Endothelial cell of umbilical vein (primary cell): ENCODE data around the gene LRRTM3. TPM values are rescaled to one million over a fixed set of nuclear protein-coding genes. Genes with fewer than 3 reads are reported as not detected.

Source experiments
- BruUV-seq: library from RNA; stranded (reverse); fragments of 400-500 nt; replicated peaks from 2 replicates; lab custom pipeline; 2021; lab: Mats Ljungman, UMichigan
- CTCF ChIA-PET: fragments of 300-600, 350-600 bp; sonication (Branson Sonifier 250); formaldehyde crosslinking; loops from one replicate; lab custom pipeline; 2021; ENCODE audit warnings: antibody characterized with exemption, inconsistent platforms; lab: Charles Lee
- POLR2A ChIA-PET: fragments of 300-600, 350-600 bp; sonication (Branson Sonifier 250); formaldehyde crosslinking; loops from one replicate; lab custom pipeline; 2021; ENCODE audit warnings: antibody characterized with exemption, inconsistent platforms; lab: Charles Lee
- DNase-seq: peaks from one replicate; pipeline ENCODE4 v3.0.0-alpha.2; 2011; ENCODE audit warnings: low read depth, low spot score
- FAIRE-seq: peaks from 2 replicates; lab custom pipeline; 2011; peaks lifted over from hg19 to GRCh38; lab: Jason Lieb, UNC
- H2AFZ ChIP-seq: 2 replicates; pipeline ENCODE4 v1.6.0; 2012; ENCODE audit warnings: low read depth, low read length, control low read depth, inconsistent platforms
- H3K27ac ChIP-seq: 2 replicates; pipeline ENCODE4 v1.5.1; 2011; ENCODE audit warnings: low read depth, mild to moderate bottlenecking, control low read depth, low read length, moderate library complexity; ENCODE audit not compliant: insufficient read depth
- H3K27me3 ChIP-seq, 2 experiments: 2 replicates each; pipeline versions ENCODE4 v1.6.0 to v1.6.1; 2011; ENCODE audit warnings: low read length in 2 of 2, mixed read lengths in 1 of 2; ENCODE audit not compliant: control insufficient read depth in 2 of 2, insufficient read depth in 2 of 2
- H3K36me3 ChIP-seq, 2 experiments: 2 replicates in 1 of 2; 3 replicates in 1 of 2; pipeline ENCODE4 v1.5.1; 2011; ENCODE audit warnings: low read length in 2 of 2, mild to moderate bottlenecking in 1 of 2, moderate library complexity in 1 of 2; ENCODE audit not compliant: control insufficient read depth in 2 of 2, insufficient read depth in 2 of 2; ENCODE audit errors: extremely low read depth in 1 of 2
- H3K4me1 ChIP-seq: 3 replicates; pipeline ENCODE4 v1.5.1; 2011; ENCODE audit warnings: mild to moderate bottlenecking, low read length; ENCODE audit not compliant: control insufficient read depth, insufficient read depth; ENCODE audit errors: extremely low read depth
- H3K4me2 ChIP-seq: 2 replicates; pipeline ENCODE4 v1.6.1; 2011; ENCODE audit warnings: low read length, control low read depth, mixed read lengths; ENCODE audit not compliant: insufficient read depth
- H3K4me3 ChIP-seq, 3 experiments: fragments of 200-600 bp in 1 of 3; sonication (generic), shearing (Covaris generic) in 1 of 3; replicated peaks in 1 of 3; 2 replicates each; pipeline ENCODE4 v1.5.1; 2011 to 2016; ENCODE audit warnings: control low read depth in 3 of 3, low read length in 3 of 3, mild to moderate bottlenecking in 2 of 3, inconsistent platforms in 1 of 3, low read depth in 1 of 3, moderate library complexity in 1 of 3; ENCODE audit not compliant: insufficient read depth in 1 of 3
- H3K79me2 ChIP-seq: 2 replicates; pipeline ENCODE4 v1.6.0; 2012; ENCODE audit warnings: low read length, inconsistent platforms; ENCODE audit not compliant: control insufficient read depth, insufficient read depth
- H3K9ac ChIP-seq: replicated peaks from 2 replicates; pipeline ENCODE3; 2011; ENCODE audit warnings: low read length, control low read depth; ENCODE audit not compliant: insufficient read depth; ENCODE audit errors: extremely low read depth
- H3K9me1 ChIP-seq: replicated peaks from 3 replicates; pipeline ENCODE4 v1.6.0; 2011; ENCODE audit warnings: mild to moderate bottlenecking, low read length; ENCODE audit not compliant: control insufficient read depth, insufficient read depth; ENCODE audit errors: extremely low read depth
- H3K9me3 ChIP-seq: replicated peaks from 2 replicates; pipeline ENCODE4 v1.5.1; 2012; ENCODE audit warnings: low read length, inconsistent platforms; ENCODE audit not compliant: control insufficient read depth, insufficient read depth
- H4K20me1 ChIP-seq: replicated peaks from 2 replicates; pipeline ENCODE3; 2011; ENCODE audit warnings: mild to moderate bottlenecking, low read length; ENCODE audit not compliant: control insufficient read depth, insufficient read depth; ENCODE audit errors: extremely low read depth
- CTCF ChIP-seq, 2 donors: IDR thresholded peaks; 1 replicate in 1 of 2; 2 replicates in 1 of 2; pipeline ENCODE4 v1.5.1; 2011; ENCODE audit warnings: low read length in 2 of 2, mild to moderate bottlenecking in 2 of 2, moderate library complexity in 2 of 2, control low read depth in 1 of 2, inconsistent platforms in 1 of 2, low read depth in 1 of 2; ENCODE audit not compliant: insufficient read depth in 1 of 2; ENCODE audit errors: extremely low read depth in 1 of 2
- EZH2 ChIP-seq: IDR thresholded peaks from 2 replicates; pipeline ENCODE4 v1.6.1; 2012; ENCODE audit warnings: borderline replicate concordance, low read depth, mild to moderate bottlenecking, moderate library complexity, low read length, inconsistent platforms; ENCODE audit not compliant: severe bottlenecking
- FOS ChIP-seq: IDR thresholded peaks from 2 replicates; pipeline ENCODE4 v1.6.1; 2011; ENCODE audit warnings: mild to moderate bottlenecking, low read length, moderate library complexity, borderline replicate concordance; ENCODE audit not compliant: insufficient read depth
- GATA2 ChIP-seq: IDR thresholded peaks from 2 replicates; pipeline ENCODE4 v1.7.0; 2011; ENCODE audit warnings: low read depth, mild to moderate bottlenecking, moderate library complexity, mixed read lengths, low read length; ENCODE audit not compliant: insufficient read length, insufficient read depth
- JUN ChIP-seq: IDR thresholded peaks from 2 replicates; pipeline ENCODE4 v1.6.1; 2011; ENCODE audit warnings: borderline replicate concordance, low read depth; ENCODE audit not compliant: insufficient read length, insufficient read depth
- MAX ChIP-seq: IDR thresholded peaks from 2 replicates; pipeline ENCODE4 v1.6.1; 2011; ENCODE audit not compliant: insufficient read depth, insufficient read length
- MYC ChIP-seq: IDR thresholded peaks from one replicate; pipeline ENCODE4 v1.6.1; 2011; ENCODE audit warnings: mild to moderate bottlenecking, low read depth, low read length
- POLR2A ChIP-seq: IDR thresholded peaks from 2 replicates; pipeline ENCODE4 v1.6.1; 2012; ENCODE audit warnings: low read depth, mild to moderate bottlenecking, control low read depth, low read length
- POLR2AphosphoS5 ChIP-seq: IDR thresholded peaks from 2 replicates; pipeline ENCODE4 v1.6.1; 2012; ENCODE audit warnings: low read depth, mild to moderate bottlenecking, control low read depth, low read length, moderate library complexity; ENCODE audit not compliant: insufficient read depth
- dilution Hi-C: fragments of 300-500 bp; cut with MboI; formaldehyde crosslinking; loops from one replicate; pipeline ENCODE4 v1.15.0; 2019; ENCODE audit warnings: low sequenced_read_pairs; ENCODE audit not compliant: extremely low pct_ligation_motif_present
- intact Hi-C: fragments of 100-400 bp; cut with micrococcal nuclease; formaldehyde crosslinking; loops from one replicate; pipeline ENCODE4 v1.10.0; 2022
- polyA plus RNA-seq, 4 experiments: library from polyadenylated mRNA; depleted of rRNA in 3 of 4; stranded (reverse) in 3 of 4; unstranded in 1 of 4; fragments of >200 nt; gene quantifications; 2 replicates each; pipeline versions ENCODE4 v1.2.1 to v1.2.3, GENCODE V29; 2011 to 2012; ENCODE audit warnings: missing spikeins in 1 of 4
- total RNA-seq: library from RNA; stranded (reverse); gene quantifications from 2 replicates; pipeline ENCODE4 v1.2.3, GENCODE V29; 2021

Gene LRRTM3
- total and polyA plus RNA-seq, 2 donors (not counting 3 experiments of a cell fraction or from before 2014, with no cell fraction given): not detected

GRCh38 chr10:66943590-66943989 lies 17.8 kb downstream of the LRRTM3 start:
- FAIRE-seq (no peak), DNase-seq (no peak)
- Histone ChIP-seq H3K36me3 (no peaks in the 10 kb centered on the region), H3K79me2 (no peaks in the 10 kb centered on the region), H4K20me1 (no peaks in the 10 kb centered on the region), H2AFZ (no peak overlapping the region), H3K4me3 (no peak overlapping the region), H3K9me3 (no peaks in the 10 kb centered on the region), H3K27ac (no peak overlapping the region), H3K9me1 (no peaks in the 10 kb centered on the region), H3K9ac (no peak overlapping the region), H3K4me2 (no peak overlapping the region), H3K4me1 (no peaks in the 10 kb centered on the region), H3K27me3 (no peaks in the 10 kb centered on the region)
- no peak for TF ChIP-seq FOS
- TF ChIP-seq MAX: no peak
- no peak for TF ChIP-seq JUN
- TF ChIP-seq POLR2A: no peak
- BruUV-seq: no TSS peak
- intact Hi-C loops (no loop called here), dilution Hi-C loops (no loop called here)
- POLR2A ChIA-PET: no interaction called here
- CTCF ChIA-PET: no interaction called here

GRCh38 chr10:66951896-66952295 lies 26.1 kb downstream of the LRRTM3 start:
- H3K9me3 ChIP-seq: no peaks in the 10 kb centered on the region
- POLR2A ChIA-PET: no interaction called here
- H3K36me3 ChIP-seq: no peaks in the 10 kb centered on the region
- CTCF ChIA-PET: no interaction called here
- H3K4me2 ChIP-seq: no peak overlapping the region
- intact Hi-C loops (no loop called here), dilution Hi-C loops (no loop called here)
- no peak overlapping the region for H3K27ac ChIP-seq
- H3K27me3 ChIP-seq: no peaks in the 10 kb centered on the region
- H3K9ac ChIP-seq: no peak overlapping the region
- no peak for TF ChIP-seq GATA2
- TF ChIP-seq MAX: no peak
- no peak for TF ChIP-seq JUN
- no peak for TF ChIP-seq POLR2A
- TF ChIP-seq EZH2: no peak
- TF ChIP-seq POLR2AphosphoS5: no peak
- no peak for TF ChIP-seq FOS
- TF ChIP-seq CTCF (IDR thresholded peaks at IDR 0.05; ENCODE audit: extremely low read depth in 1 of 2, insufficient read depth in 1 of 2, low read depth in 1 of 2, low read length in 2 of 2): no peak
- TF ChIP-seq MYC: no peak
- H4K20me1 ChIP-seq: no peaks in the 10 kb centered on the region
- no peaks in the 10 kb centered on the region for H3K9me1 ChIP-seq
- no TSS peak for BruUV-seq
- H3K4me1 ChIP-seq: no peaks in the 10 kb centered on the region
- DNase-seq (no peak), FAIRE-seq (no peak)
- H2AFZ ChIP-seq: no peak overlapping the region
- no peaks in the 10 kb centered on the region for H3K79me2 ChIP-seq
- no peak overlapping the region for H3K4me3 ChIP-seq
